HG03342 (cell line): Measurements from ENCODE around the gene CDKL1.

Source experiments
- ATAC-seq: cut with Tn5 transposase; IDR thresholded peaks from one replicate; pipeline ENCODE4 v1.9.1; 2021; ENCODE audit warnings: mild to moderate bottlenecking, moderate library complexity; ENCODE audit not compliant: unreplicated experiment

CDKL1 gene

GRCh38 chr14:50288146-50288545, 108.5 kb downstream of the CDKL1 start:
- ATAC-seq = no peak

GRCh38 chr14:50285861-50286260, 110.8 kb downstream of the CDKL1 start:
- no peak for ATAC-seq
